H9 (cell line): ENCODE measurements around the gene STON2. TPM values are rescaled to one million over a fixed set of nuclear protein-coding genes. Genes with fewer than 3 reads are reported as not detected.

Source experiments
- DNase-seq: peaks from one replicate; pipeline ENCODE4 v3.0.0-alpha.2; 2017
- H2AFZ ChIP-seq: one replicate; pipeline ENCODE4 v1.6.1; 2013; ENCODE audit warnings: mild to moderate bottlenecking, low read length, control low read depth, moderate library complexity
- H2AK5ac ChIP-seq: 2 replicates; pipeline ENCODE4 v1.6.1; 2013; ENCODE audit warnings: low read length, control low read depth, mixed read lengths; ENCODE audit not compliant: insufficient read length
- H2BK120ac ChIP-seq: one replicate; pipeline ENCODE4 v1.6.1; 2013; ENCODE audit warnings: low read depth, mild to moderate bottlenecking, low read length, control low read depth, inconsistent platforms; ENCODE audit not compliant: poor library complexity, severe bottlenecking
- H2BK12ac ChIP-seq: 2 replicates; pipeline ENCODE4 v1.6.1; 2013; ENCODE audit warnings: low read length, control low read depth, mixed read lengths, low read depth; ENCODE audit not compliant: insufficient read length
- H2BK15ac ChIP-seq: 2 replicates; pipeline ENCODE4 v1.6.1; 2013; ENCODE audit warnings: low read depth, low read length, control low read depth
- H2BK20ac ChIP-seq: one replicate; pipeline ENCODE4 v1.6.1; 2013; ENCODE audit warnings: low read depth, mild to moderate bottlenecking, low read length, control low read depth, inconsistent platforms; ENCODE audit not compliant: poor library complexity, severe bottlenecking
- H2BK5ac ChIP-seq: 2 replicates; pipeline ENCODE4 v1.6.1; 2013; ENCODE audit warnings: low read length, control low read depth, mixed read lengths; ENCODE audit not compliant: insufficient read length
- H3K14ac ChIP-seq: 2 replicates; pipeline ENCODE4 v1.6.1; 2013; ENCODE audit warnings: low read length, control low read depth; ENCODE audit not compliant: insufficient read depth
- H3K18ac ChIP-seq: 2 replicates; pipeline ENCODE4 v1.6.1; 2013; ENCODE audit warnings: low read depth, mild to moderate bottlenecking, mixed read lengths, low read length, control low read depth; ENCODE audit not compliant: insufficient read length
- H3K23ac ChIP-seq: 2 replicates; pipeline ENCODE4 v1.6.1; 2013; ENCODE audit warnings: low read length, control low read depth, mixed read lengths, low read depth; ENCODE audit not compliant: insufficient read length
- H3K23me2 ChIP-seq: 2 replicates; pipeline ENCODE4 v1.6.1; 2013; ENCODE audit warnings: low read depth, mild to moderate bottlenecking, mixed read lengths, low read length, control low read depth; ENCODE audit not compliant: insufficient read length, poor library complexity, severe bottlenecking
- H3K27ac ChIP-seq: 2 replicates; pipeline ENCODE4 v1.5.1; 2013; ENCODE audit warnings: low read length, control low read depth, mixed read lengths, low read depth; ENCODE audit not compliant: insufficient read length
- H3K27me3 ChIP-seq: 2 replicates; pipeline ENCODE4 v1.6.1; 2013; ENCODE audit warnings: low read length, control low read depth, inconsistent platforms; ENCODE audit not compliant: insufficient read depth
- H3K4ac ChIP-seq: 2 replicates; pipeline ENCODE4 v1.6.1; 2013; ENCODE audit warnings: low read depth, mild to moderate bottlenecking, control low read depth, inconsistent platforms, low read length, moderate library complexity
- H3K4me1 ChIP-seq: 2 replicates; pipeline ENCODE4 v1.6.1; 2013; ENCODE audit warnings: low read length, control low read depth, inconsistent platforms; ENCODE audit not compliant: insufficient read depth
- H3K4me2 ChIP-seq: 2 replicates; pipeline ENCODE4 v1.6.1; 2013; ENCODE audit warnings: low read length, control low read depth, mixed read lengths; ENCODE audit not compliant: insufficient read length, insufficient read depth
- H3K56ac ChIP-seq: 2 replicates; pipeline ENCODE4 v1.6.1; 2013; ENCODE audit warnings: low read depth, mild to moderate bottlenecking, mixed read lengths, low read length, control low read depth; ENCODE audit not compliant: insufficient read length
- H3K79me1 ChIP-seq: 2 replicates; pipeline ENCODE4 v1.6.1; 2013; ENCODE audit warnings: low read depth, mild to moderate bottlenecking, moderate library complexity, low read length, control low read depth, inconsistent platforms; ENCODE audit not compliant: insufficient read depth, poor library complexity, severe bottlenecking
- H3K79me2 ChIP-seq: 2 replicates; pipeline ENCODE4 v1.6.1; 2013; ENCODE audit warnings: low read length, control low read depth, inconsistent platforms; ENCODE audit not compliant: insufficient read depth
- H3K9ac ChIP-seq: 2 replicates; pipeline ENCODE4 v1.6.1; 2013; ENCODE audit warnings: low read length, control low read depth, mixed read lengths; ENCODE audit not compliant: insufficient read length; ENCODE audit errors: extremely low read depth
- H3K9me3 ChIP-seq: one replicate; pipeline ENCODE4 v1.6.1; 2013; ENCODE audit warnings: low read depth, low read length, inconsistent platforms; ENCODE audit not compliant: control insufficient read depth
- H3T11ph ChIP-seq: one replicate; pipeline ENCODE4 v1.6.1; 2013; ENCODE audit warnings: mild to moderate bottlenecking, low read length, control low read depth, inconsistent platforms
- H4K20me1 ChIP-seq: one replicate; pipeline ENCODE4 v1.6.1; 2013; ENCODE audit not compliant: control insufficient read depth, insufficient read length, insufficient read depth
- H4K5ac ChIP-seq: 2 replicates; pipeline ENCODE4 v1.6.1; 2013; ENCODE audit warnings: low read depth, mild to moderate bottlenecking, mixed read lengths, low read length, control low read depth; ENCODE audit not compliant: insufficient read length
- H4K8ac ChIP-seq: replicated peaks from 2 replicates; pipeline ENCODE4 v1.6.1; 2013; ENCODE audit warnings: low read length, control low read depth, mixed read lengths, low read depth; ENCODE audit not compliant: insufficient read length
- H4K91ac ChIP-seq: 2 replicates; pipeline ENCODE4 v1.6.1; 2013; ENCODE audit warnings: low read depth, mild to moderate bottlenecking, moderate library complexity, mixed read lengths, low read length, control low read depth; ENCODE audit not compliant: insufficient read length
- H3K27ac Mint-ChIP-seq, 3 experiments: 2 replicates in 2 of 3; 3 replicates in 1 of 3; pipeline ENCODE4 v1.8.0; 2020 to 2021; ENCODE audit warnings: mixed read lengths in 3 of 3, mild to moderate bottlenecking in 1 of 3, moderate library complexity in 1 of 3
- H3K27me3 Mint-ChIP-seq: 2 replicates; pipeline ENCODE4 v1.8.0; 2021; ENCODE audit warnings: low read depth, mild to moderate bottlenecking, moderate library complexity, mixed read lengths
- H3K36me3 Mint-ChIP-seq, 3 experiments: 2 replicates in 2 of 3; 3 replicates in 1 of 3; pipeline ENCODE4 v1.8.0; 2020 to 2021; ENCODE audit warnings: low read depth in 3 of 3, mixed read lengths in 3 of 3; ENCODE audit not compliant: insufficient read depth in 1 of 3
- H3K4me1 Mint-ChIP-seq, 2 experiments: 2 replicates each; pipeline ENCODE4 v1.8.0; 2020; ENCODE audit warnings: mixed read lengths in 2 of 2
- H3K4me3 Mint-ChIP-seq, 2 experiments: 2 replicates in 1 of 2; 3 replicates in 1 of 2; pipeline ENCODE4 v1.8.0; 2020 to 2021; ENCODE audit warnings: mild to moderate bottlenecking in 2 of 2, mixed read lengths in 2 of 2, moderate library complexity in 1 of 2
- H3K9me3 Mint-ChIP-seq, 2 experiments: 2 replicates in 1 of 2; 3 replicates in 1 of 2; pipeline ENCODE4 v1.8.0; 2020; ENCODE audit warnings: mild to moderate bottlenecking in 2 of 2, mixed read lengths in 2 of 2, moderate library complexity in 1 of 2
- WGBS: extraction: QIAGEN DNeasy Blood & Tissue Kit; methylation state at CpG from one replicate; pipeline ENCODE4 v1.1.7; 2013; ENCODE audit warnings: missing lambda C conversion rate, low lambda C conversion rate, mixed read lengths; ENCODE audit not compliant: insufficient read length; ENCODE audit errors: extremely low coverage; 5-methylcytosine and 5-hydroxymethylcytosine counted together
- total RNA-seq: library from RNA; stranded (reverse); gene quantifications from 2 replicates; pipeline ENCODE4 v1.2.1, GENCODE V29; 2021
- TF ChIP-seq, protein P1 (sequence below): fragments of 200-600 bp; sonication (generic); conservative IDR thresholded peaks from 3 replicates; pipeline ENCODE4 v1.8.0; 2021; ENCODE audit warnings: antibody characterized with exemption, mild to moderate bottlenecking

Gene STON2
- total RNA-seq, 1 experiment from 2014 or later: 62.9 TPM

- Mint-ChIP-seq H3K9me3 (no peaks in the 10 kb centered on the region), H3K36me3 (peaks cover 7 to 13% (median 9%) of the 10 kb centered on the region in 3 experiments; a peak in 6 of 7 replicates), H3K4me1 (peaks cover 16 to 20% of the 10 kb centered on the region in 2 experiments), H3K27me3 (no peaks in the 10 kb centered on the region), H3K4me3 (no peak overlapping the region), H3K27ac (no peak overlapping the region; a peak in 1 of 7 replicates)
- Histone ChIP-seq H4K20me1 (no peaks in the 10 kb centered on the region), H3K27ac (no peak overlapping the region), H3K9me3 (no peaks in the 10 kb centered on the region), H3K14ac (no peak overlapping the region), H2BK12ac (no peak overlapping the region), H3K56ac (no peak overlapping the region), H3K79me2 (no peaks in the 10 kb centered on the region), H2AFZ (no peak overlapping the region), H2BK20ac (no peak overlapping the region), H3K4me2 (no peak overlapping the region), H3K4me1 (peaks cover 7% of the 10 kb centered on the region; the same call in 1 of the 2 replicates), H3T11ph (no peak overlapping the region), H4K91ac (no peak overlapping the region), H4K8ac (no peak overlapping the region), H3K9ac (no peak overlapping the region), H4K5ac (no peak overlapping the region), H3K18ac (no peak overlapping the region), H3K27me3 (no peaks in the 10 kb centered on the region), H2BK15ac (no peak overlapping the region), H3K79me1 (no peaks in the 10 kb centered on the region), H2BK120ac (no peak overlapping the region), H3K23ac (no peak overlapping the region), H2AK5ac (no peak overlapping the region), H3K23me2 (no peaks in the 10 kb centered on the region), H2BK5ac (no peak overlapping the region), H3K4ac (no peak overlapping the region)
- no peak for DNase-seq
- TF ChIP-seq, protein P1, sequence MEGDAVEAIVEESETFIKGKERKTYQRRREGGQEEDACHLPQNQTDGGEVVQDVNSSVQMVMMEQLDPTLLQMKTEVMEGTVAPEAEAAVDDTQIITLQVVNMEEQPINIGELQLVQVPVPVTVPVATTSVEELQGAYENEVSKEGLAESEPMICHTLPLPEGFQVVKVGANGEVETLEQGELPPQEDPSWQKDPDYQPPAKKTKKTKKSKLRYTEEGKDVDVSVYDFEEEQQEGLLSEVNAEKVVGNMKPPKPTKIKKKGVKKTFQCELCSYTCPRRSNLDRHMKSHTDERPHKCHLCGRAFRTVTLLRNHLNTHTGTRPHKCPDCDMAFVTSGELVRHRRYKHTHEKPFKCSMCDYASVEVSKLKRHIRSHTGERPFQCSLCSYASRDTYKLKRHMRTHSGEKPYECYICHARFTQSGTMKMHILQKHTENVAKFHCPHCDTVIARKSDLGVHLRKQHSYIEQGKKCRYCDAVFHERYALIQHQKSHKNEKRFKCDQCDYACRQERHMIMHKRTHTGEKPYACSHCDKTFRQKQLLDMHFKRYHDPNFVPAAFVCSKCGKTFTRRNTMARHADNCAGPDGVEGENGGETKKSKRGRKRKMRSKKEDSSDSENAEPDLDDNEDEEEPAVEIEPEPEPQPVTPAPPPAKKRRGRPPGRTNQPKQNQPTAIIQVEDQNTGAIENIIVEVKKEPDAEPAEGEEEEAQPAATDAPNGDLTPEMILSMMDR: no peak
- no CpG with 5 or more reads among the region's 2 CpGs for WGBS
Observed at GRCh38 chr14:81388336-81388735, 11.8 kb downstream of the STON2 start.
